NCI-H146 treated with DMSO at 0.1 percent for 48 hours (cell line): ENCODE data around the gene NMNAT2.

Source experiments
- DNase-seq: peaks from one replicate; lab custom pipeline; 2025; ENCODE audit not compliant: unreplicated experiment; lab: John Stamatoyannopoulos, UW

NMNAT2 gene

GRCh38 chr1:183218027-183218618 is 200.1 kb downstream of the NMNAT2 start:
- no peak for DNase-seq

DNA sequence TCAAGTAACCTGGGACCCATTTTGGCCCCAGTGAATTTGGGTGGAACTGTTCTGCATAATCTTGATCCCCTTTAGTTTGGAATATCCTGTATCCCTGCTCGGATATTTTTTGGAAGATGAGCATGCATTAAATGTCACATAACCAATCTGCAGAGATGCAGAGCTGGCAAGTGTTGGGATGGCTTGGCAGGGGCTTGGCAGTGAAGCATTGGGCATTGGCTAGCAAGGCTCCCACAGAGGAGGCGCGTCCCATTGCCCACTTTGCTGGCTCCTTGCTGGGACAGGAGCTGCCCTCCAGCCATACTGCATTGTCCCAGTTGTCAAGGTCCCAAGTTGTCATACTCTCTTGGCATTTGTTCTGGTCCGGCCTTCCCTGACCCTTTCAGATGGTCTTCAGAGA is 202.2 kb downstream of the NMNAT2 start:
- no peak for DNase-seq

DNA sequence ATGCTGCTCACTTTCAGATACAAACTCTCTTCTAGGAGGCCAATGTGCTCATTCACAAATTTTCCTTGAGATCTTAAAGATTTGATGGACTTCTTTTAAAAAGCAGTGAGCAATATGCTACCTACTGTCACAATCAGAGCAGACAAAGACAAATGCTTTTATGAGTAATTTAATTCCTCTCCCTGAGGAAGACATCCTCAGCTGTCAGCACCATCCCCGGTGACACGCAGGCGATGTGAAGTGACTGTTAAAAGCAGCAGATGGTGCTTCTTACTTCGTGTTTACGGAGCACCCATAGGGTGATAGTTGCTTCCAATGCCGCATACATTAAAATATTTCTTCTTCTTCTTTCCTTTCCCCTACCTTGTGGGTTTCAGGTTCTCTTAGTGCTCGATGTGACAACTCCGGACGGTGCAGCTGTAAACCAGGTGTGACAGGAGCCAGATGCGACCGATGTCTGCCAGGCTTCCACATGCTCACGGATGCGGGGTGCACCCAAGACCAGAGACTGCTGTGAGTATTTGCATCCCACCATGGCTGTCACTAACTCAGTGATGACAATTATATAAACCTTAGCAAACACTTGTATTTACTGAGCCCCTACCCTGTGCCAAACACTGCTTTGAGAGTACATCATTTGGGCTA is 203.0 kb downstream of the NMNAT2 start:
- DNase-seq: no peak

DNA sequence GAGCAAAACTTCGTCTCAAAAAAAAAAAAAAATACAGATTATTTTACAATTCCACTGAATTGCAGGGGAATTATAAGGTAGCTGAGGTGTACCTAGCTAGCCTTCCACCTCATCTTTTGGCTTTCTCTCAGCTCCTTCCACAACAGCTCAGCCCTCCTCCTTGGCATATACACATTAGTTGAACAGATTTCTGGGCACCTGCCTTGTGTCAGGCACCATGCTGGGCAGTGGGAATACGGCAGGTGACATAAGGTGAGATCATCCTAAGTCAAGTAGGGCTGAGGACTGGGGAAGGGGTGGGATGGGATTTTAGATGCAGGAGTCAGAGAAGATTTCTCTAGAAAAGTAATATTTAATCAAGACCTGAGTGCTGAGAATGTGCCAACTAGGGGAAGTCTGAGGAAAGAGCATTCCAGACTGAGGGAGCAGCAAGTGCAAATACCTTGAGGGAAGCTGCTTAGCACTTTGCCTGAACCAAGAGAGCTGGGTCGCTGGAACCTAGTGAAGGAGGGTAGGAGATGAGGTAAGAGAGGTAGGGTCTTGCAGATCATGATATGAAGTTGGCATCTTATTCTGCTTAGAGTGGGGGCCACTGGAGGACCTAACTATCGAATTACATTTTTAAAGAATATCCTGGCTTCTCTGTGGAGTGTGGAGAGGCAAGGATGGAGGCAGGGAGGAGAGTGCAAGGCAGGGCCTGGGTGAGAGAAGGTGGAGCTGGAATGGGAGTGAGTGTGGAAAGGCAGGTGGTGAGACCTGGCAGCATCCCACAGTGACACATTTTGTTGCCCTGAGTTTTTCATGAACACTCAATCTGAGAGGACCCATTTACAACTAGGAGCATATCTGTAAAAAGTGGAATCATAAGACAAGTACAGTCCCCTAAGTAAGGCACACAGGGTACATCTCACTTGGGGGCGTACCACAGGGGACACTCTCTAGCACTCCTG is 203.9 kb downstream of the NMNAT2 start:
- no peak for DNase-seq

DNA sequence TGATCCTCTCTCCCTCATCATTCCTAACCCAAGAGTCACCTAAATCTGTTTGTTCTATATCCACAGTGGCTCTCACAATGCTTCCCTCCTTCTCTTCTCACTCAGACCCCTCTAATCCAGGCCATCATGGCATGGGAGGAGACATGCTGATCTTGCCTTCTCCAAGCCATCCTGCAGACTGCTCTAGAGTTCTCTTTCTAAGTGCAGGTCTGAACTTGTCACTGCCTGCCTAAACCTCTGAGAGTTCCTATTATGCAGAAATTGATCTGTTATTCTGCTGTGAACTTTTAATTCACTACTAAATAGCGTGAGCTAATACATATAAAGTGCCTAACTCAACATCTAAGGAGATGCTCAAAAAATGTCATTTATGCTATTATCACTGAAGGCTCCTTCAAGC is 205.3 kb downstream of the NMNAT2 start:
- no peak for DNase-seq

DNA sequence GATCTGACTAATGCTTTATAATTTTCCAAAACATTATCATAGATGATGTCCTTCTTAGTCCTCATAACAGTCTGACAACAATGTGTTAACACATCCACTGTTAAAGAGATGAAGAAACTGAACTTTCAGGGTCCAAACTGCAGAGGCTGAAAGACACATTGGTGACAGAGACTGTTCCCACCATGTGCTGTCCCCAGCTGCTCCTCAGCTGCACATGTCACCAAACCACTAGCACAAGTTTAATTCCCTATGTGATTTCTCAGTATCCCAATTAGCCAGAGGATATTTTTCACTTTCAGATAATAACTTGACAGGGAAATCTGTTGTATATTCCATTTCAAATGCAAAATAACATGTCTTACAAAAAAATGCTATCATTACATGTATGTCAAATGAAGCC is 207.5 kb downstream of the NMNAT2 start:
- no peak for DNase-seq

GRCh38 chr1:183209533-183210158 is 208.5 kb downstream of the NMNAT2 start:
- DNase-seq: no peak

- no peak for DNase-seq
Measured at GRCh38 chr1:183206538-183207122, 211.6 kb downstream of the NMNAT2 start.

DNA sequence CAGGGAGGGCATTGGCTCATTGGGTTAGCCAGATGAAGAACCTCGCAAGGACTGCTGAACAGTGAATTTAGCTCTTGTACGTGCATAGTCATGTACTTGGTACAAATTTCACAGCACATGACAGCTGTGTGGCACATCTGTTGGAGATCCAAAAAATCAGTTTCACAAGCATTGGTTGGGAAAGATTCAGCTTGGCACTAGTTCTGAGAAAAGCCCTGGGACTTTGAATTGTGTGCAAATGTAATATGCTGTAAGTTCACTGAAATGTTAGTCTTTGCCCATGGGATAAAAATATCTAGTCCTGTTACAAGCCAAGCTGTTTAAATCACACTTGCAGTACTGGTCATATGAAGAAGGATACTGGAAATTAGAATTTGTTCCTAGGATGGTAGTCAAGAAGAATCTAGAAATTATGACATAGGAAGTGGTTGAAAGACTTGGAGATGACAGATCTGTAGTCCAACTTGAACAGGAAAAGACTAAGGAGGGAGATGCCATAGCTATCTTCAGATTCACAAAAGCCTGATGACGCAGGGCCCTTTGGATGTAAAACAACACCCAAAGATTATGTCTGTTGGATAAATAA is 212.9 kb downstream of the NMNAT2 start:
- no peak for DNase-seq

DNA sequence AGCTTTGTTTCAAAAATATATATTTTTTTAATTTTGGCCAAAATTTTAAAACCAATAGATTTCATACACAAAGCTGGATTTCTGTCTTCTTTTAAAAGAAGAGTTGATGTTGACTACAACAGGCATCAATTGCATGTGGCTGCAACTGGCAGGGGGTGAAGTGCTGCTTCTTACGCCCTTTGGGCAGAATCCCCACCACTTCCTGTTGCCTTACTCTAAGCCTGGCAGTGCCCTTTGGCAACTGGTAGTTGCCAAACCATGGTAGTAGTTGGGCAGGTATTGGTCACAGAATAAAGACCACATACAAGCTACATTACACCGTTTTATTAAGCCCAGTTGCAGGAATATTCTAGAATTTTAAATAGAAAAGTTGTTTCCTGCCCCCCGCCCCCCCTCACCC is 215.1 kb downstream of the NMNAT2 start:
- no peak for DNase-seq

DNA sequence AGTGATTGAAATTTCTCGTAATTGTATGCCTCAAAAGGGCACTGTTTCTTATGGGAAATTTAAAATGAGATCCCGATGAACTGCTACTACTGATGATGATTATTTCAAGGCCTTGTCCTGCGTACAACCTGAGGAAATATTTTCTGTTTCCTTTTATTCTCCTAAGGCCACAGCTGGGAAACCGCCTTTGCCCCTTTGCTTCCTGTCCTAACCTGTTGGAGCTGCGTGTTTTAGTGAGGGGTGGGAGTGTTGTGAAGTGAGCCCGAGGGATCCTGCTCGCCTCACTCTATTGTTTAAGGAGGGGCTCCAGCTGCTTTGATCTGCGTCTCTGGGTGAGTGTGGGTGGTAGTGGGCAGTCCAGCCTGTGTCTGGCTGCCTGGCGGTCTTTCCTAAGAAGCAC is 217.7 kb downstream of the NMNAT2 start:
- no peak for DNase-seq

DNA sequence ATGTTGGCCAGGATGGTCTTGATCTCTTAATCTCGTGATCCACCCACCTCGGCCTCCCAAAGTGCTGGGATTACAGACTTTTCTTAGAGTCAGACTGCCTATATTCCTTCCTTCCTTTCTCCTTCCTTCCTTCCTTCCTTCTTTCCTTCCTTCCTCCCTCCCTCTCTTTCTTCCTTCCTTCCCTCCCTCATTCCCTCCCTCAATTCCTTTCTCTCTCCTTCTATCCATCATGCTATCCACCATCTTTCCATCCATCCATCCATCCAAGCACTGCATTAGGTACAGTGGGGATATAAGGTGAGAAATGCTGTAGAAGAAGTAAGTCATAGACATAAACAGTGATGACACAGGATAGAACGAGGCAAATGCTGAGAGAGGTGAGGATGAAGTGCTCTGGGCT is 218.9 kb downstream of the NMNAT2 start:
- DNase-seq: no peak

GRCh38 chr1:183198463-183198862 is 219.7 kb downstream of the NMNAT2 start:
- no peak for DNase-seq
